Neural cell (in vitro differentiated cells): ENCODE measurements around the gene ATP2B2.

Source experiments
- EP300 ChIP-seq: fragments of 450-650 bp; conservative IDR thresholded peaks from 2 replicates; pipeline ENCODE4 v1.6.1; 2014; ENCODE audit warnings: antibody characterized with exemption, mild to moderate bottlenecking, moderate library complexity; ENCODE audit not compliant: poor library complexity, severe bottlenecking
- EZH2 ChIP-seq: fragments of 200-600, 300-800 bp; shearing (Covaris generic), sonication (generic); IDR thresholded peaks from 2 replicates; pipeline ENCODE4 v1.6.1; 2014; ENCODE audit warnings: antibody characterized with exemption, low read length, borderline replicate concordance, mild to moderate bottlenecking; ENCODE audit not compliant: insufficient read depth, poor library complexity, severe bottlenecking
- TF ChIP-seq, protein P1 (sequence below): fragments of 450-650 bp; IDR thresholded peaks from 2 replicates; pipeline ENCODE4 v1.5.1; 2014; ENCODE audit warnings: antibody characterized with exemption, mild to moderate bottlenecking, moderate library complexity; ENCODE audit not compliant: poor library complexity, severe bottlenecking

DNA sequence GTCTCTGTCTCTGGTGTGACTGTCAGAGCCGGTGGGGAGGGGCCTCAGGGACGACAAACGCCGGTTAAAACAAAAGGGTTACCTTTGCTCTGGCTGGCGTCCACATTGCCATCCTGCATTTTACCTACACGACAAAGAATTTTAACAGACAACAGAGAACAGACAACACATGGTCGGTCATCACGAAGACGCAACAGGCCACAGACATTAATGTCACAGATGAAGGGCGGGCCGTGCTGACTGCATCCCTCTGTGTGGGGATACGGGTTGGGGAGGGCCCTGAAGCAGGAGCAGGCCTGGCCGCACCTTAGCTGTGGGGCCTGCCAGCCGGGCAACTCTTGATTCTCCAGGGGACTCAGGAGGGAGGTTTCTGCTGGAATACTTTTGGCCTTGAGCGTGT, 126.2 kb downstream of the ATP2B2 start:
- TF ChIP-seq, protein P1, sequence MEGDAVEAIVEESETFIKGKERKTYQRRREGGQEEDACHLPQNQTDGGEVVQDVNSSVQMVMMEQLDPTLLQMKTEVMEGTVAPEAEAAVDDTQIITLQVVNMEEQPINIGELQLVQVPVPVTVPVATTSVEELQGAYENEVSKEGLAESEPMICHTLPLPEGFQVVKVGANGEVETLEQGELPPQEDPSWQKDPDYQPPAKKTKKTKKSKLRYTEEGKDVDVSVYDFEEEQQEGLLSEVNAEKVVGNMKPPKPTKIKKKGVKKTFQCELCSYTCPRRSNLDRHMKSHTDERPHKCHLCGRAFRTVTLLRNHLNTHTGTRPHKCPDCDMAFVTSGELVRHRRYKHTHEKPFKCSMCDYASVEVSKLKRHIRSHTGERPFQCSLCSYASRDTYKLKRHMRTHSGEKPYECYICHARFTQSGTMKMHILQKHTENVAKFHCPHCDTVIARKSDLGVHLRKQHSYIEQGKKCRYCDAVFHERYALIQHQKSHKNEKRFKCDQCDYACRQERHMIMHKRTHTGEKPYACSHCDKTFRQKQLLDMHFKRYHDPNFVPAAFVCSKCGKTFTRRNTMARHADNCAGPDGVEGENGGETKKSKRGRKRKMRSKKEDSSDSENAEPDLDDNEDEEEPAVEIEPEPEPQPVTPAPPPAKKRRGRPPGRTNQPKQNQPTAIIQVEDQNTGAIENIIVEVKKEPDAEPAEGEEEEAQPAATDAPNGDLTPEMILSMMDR: no peak
- no peak for TF ChIP-seq EP300
- TF ChIP-seq EZH2: no peak
